GM19455 (cell line): ENCODE data around the gene CPB2.

Experiments
- ATAC-seq: cut with Tn5 transposase; IDR thresholded peaks from one replicate; pipeline ENCODE4 v1.9.1; 2021; ENCODE audit not compliant: unreplicated experiment

The CPB2 gene

GRCh38 chr13:46127358-46128023 lies 22.7 kb upstream of the CPB2 start:
- ATAC-seq: no peak

DNA sequence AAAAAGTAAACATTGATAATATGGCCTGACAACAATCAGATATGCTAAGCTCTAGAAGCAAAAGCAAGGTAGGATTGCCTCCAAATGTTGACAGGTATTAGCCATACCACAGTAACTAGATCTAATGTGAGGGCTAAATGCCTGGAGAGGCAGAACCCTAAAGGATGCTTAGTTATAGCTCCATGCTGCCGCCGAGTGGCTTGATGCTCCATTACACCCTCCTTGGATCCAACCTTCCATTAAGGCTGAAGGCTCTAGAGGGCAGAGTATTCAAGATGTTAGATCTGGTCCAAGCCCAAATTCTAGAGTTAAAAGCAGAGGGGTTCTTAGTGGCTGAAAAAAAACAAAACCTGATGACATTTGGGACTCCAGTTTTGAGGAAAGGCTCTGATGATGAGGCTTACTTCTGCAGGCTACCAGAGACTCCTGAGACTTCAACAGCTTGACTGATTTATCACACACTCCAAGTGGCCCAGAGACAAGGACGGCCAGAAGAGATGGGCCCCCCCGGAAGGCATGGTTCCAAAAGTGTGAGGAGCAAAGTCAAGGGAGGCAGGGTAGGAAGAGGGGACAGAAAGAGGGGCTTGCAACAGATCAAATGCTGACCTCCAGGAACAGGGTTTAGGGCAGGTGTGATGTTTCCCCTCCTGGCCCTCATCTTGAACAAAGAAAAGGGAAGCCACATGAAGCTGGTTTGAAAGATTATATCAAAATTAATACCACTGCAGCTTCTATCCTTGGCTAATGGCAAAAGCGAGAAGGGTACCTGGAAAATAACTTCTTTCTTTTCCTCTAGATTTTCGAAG lies 21.9 kb upstream of the CPB2 start:
- ATAC-seq: no peak

GRCh38 chr13:46126056-46126455 lies 21.2 kb upstream of the CPB2 start:
- no peak for ATAC-seq

DNA sequence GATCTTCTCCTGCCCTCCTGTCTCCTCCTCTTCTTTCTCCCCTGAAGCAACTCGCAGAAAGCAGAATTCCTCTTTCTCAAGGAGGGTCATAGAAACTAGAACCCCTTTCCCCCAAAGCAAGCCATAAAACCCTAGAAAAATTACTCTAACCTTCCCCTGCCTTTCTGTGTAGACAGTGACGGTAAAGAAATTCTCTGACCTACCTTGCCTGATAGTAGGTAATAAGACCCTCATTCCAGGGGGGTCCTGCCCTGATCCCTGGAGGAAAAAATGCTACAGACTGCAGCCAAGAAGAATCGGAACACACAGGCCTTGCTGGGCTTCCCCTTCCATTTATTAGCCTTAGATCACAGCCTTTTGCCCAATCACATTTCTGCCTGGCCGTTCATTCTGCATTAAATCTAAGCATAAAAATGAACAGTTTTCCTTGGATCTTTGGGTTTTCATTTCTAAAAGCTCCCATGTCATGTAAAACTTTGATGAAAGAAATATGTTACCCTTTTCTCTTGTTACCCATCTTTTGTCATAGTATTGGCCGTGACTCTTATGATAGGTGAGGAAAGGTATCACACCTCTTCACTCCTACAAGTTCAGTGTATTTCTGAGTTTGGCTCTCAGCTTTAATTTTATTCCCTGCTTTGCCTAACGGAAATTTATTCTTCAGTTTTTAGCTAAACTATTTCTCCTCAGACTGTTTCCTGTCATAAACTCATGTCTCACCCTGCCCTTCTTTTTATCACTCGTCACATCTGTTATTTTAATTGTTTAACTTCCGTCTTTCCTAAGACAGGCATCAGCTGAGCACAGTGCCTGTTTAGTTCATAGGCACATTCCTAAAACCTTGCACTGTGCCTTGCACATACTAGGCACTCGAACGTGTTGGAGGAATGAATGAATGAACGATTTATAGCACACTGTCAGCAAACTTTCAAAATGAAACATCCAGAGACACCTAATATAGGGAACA lies 20.4 kb upstream of the CPB2 start:
- no peak for ATAC-seq

DNA sequence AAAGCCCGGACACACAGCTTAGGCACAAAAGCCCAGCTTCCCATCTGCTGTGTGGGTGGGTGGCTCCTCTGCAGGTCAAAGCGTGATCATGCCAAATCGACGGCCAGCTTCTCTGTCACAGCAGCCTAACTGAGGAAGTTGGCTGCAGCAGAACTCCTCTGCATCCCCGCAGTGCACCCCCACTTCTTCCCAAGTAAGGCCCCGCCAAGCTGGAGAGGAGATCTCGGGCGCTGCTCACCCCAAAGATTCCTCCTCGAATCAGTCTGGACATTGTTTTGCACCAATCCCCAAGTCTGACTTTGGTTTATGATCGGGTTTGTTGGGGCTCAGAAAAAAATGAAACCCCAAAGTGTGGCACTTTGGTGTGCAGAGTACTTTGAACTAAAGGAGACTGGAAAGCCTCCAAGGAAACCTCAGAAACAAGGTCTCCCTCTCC lies 19.7 kb upstream of the CPB2 start:
- no peak for ATAC-seq

DNA sequence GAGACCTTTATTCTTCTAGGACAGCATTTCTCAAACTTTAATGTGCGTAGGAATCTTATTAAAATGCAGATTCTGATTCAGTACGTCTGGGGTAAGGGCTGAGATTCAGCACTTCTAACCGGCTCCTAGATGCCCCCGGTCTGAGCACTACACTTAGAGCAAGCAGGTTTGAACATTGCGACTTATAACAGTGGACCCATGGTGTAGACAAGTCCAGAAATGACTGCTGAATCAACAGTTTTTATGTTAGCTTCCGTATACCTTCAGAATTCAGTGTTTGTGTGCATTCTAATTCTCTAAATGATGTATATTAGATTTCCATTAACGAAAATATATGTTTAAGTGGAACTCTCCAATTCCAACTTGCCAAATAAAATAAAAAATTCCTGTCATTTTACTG lies 17.5 kb upstream of the CPB2 start:
- ATAC-seq: no peak

DNA sequence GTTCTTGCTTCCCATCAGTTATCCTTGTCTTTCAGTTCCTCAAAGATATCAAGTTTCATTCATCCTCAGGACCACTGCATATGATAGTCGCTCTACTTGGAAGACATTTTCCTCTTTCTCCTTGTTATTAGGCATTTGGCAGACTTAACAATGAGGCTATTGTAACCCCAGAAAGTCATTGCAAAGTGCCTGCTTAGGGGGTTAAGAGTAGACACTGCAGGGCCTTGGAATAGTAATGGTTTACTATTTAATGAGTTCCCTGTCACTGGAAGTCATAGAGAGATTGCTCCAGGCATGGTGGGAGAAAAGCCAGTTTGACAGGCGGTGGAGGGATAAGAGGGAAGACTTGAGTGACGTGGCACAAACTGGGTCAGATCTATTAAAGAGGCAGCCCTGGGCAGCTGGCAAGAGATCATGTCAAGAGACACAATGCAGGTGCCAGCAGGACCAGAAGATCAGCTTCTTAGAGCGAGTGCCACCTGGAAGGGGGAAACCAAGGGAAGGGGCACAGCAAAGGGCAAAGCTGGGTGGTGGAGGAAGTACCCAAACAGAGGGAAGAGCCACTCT lies 16.8 kb upstream of the CPB2 start:
- no peak for ATAC-seq

DNA sequence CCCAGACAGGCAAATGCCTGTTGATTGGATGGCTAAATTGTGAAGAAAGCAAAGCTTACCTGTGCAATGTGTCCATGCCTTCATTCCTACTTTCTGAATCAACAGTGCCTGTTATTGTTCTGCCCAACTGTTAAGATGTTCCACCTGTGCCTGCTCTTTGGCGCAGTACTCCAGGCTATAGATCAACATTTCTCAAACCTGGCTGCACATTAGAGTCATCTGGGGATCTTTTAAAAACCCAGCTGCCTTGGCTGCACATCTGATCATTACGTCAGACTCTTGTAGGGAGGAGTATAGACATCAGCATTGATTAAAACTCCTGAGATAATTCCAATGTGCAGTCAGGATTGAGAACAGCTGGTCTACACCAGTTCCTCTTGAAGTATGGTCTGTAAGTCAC lies 16.2 kb upstream of the CPB2 start:
- ATAC-seq: no peak

GRCh38 chr13:46119883-46120614 lies 15.2 kb upstream of the CPB2 start:
- ATAC-seq: no peak

DNA sequence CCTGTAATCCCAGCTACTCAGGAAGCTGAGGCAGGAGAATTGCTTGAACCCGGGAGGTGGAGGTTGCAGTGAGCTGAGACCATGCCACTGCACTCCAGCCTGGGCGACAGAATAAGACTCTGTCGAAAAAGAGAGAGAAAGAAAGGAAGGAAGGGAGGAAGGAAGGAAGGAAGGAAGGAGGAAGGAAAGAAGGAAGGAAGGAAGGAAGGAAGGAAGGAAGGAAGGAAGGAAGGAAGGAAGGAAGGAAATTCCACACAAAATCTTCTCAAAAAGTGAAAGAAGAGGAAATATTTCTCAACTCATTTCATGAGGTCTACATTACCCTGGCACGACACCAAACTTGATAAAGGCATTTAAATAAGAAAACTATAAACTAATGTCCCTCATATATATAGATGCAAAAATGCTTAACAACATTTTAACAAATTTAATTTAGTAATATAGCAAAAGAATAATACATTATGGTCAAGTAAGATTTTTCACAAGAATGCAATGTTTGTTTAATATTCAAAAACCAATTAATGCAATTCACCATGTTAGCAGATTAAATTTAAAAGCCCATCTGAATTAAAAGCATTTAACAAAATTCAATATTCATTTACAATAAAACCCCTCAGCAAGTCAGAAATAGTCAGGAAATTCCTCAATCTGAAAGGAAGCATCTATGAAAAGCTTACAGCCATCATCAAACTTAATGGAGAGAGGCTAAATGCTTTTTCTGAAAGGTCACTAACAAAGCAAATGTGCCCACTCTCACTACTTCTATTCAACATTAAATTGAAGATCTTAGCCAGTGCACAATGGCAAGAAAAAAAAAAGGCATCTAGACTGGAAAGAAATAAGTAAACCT lies 12.0 kb upstream of the CPB2 start:
- no peak for ATAC-seq

DNA sequence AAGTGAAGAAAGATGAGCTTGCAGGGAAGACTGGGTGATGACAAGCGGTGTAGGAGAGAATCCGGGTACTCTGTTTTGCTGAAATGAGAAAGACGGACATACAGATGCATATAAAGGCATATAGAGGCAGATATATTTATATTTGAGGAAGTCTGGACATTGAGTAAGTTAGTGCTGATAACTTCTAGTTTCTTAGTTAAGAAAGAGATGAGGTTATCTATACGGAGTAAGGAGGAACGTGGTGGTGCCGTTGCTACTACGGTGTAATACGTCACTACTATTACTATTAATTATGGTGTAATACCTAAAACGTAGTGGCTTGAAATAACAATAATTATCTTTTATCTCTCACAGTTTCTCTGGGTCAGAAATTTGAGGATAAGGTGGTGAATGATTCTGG lies 9.8 kb upstream of the CPB2 start:
- no peak for ATAC-seq

GRCh38 chr13:46113596-46113995 lies 8.8 kb upstream of the CPB2 start:
- no peak for ATAC-seq

- ATAC-seq: no peak
Measured at GRCh38 chr13:46111151-46111550, 6.3 kb upstream of the CPB2 start.

- ATAC-seq: no peak
Measured at GRCh38 chr13:46109451-46109850, 4.6 kb upstream of the CPB2 start.

DNA sequence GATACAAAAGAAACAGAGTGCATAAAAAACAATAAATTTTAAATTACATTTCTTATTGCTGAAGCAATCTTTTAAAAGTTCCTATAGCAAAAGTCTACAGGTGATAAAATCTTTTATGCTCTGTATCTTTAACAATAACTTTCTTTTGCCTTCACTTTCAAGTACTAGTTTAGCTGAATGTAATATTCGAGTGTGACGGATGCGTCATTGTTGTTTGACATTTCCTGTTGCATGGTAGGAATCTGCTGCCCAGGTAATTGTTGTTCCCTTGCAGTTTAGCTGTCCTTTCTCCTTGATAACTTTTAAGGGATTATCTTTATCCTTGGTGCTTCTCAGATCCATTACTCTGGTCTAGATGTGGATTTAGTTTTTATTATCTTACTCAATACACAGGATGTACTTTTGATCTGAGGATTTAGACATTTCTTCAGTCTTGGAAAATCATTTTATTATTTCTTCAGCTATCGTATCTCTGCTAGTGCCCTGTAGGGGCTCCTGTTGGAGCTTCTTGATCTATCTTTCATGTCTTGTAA lies 2.1 kb upstream of the CPB2 start:
- ATAC-seq: no peak

DNA sequence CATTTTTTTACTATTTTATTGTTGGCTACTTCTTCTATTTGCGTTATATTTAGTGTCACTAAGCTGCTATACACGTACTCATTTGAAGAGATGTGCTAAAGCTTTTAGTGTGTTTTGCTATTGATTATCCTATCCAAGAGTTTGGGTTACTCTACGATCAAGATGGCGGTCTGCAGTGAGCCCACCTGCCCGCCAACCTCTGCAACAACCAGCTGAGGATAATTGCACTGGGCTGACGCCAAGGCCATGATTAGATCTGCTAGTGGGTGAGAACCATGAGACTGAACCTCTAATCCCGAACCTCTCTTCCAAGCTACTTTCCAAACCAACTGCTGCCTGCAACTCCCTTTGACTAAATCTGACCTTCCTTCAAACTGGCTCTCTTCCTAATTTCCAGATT lies 1.8 kb downstream of the CPB2 start:
- no peak for ATAC-seq

GRCh38 chr13:46102255-46102605 lies 2.6 kb downstream of the CPB2 start:
- no peak for ATAC-seq

GRCh38 chr13:46101484-46102254 lies 3.2 kb downstream of the CPB2 start:
- no peak for ATAC-seq

- ATAC-seq: no peak
Measured at GRCh38 chr13:46101002-46101401, 3.8 kb downstream of the CPB2 start.
